Omental fat pad (tissue), 4 donors: ENCODE data around the gene TEX30. TPM values are rescaled to one million over a fixed set of nuclear protein-coding genes. Genes with fewer than 3 reads are reported as not detected.

Experiments
- ATAC-seq: fragments of 150-250 bp; one replicate; pipeline ENCODE4 v1.9.1; 2016; ENCODE audit warnings: mild to moderate bottlenecking, moderate library complexity; ENCODE audit not compliant: low FRiP score
- DNase-seq: peaks from one replicate; pipeline ENCODE4 v3.0.0-alpha.2; 2019; ENCODE audit warnings: low spot score
- CTCF ChIP-seq, 3 donors: fragments of 450-650 bp; IDR thresholded peaks; one replicate each; pipeline ENCODE4 v1.5.1; 2016 to 2017; ENCODE audit warnings: antibody characterized with exemption in 3 of 3, mild to moderate bottlenecking in 3 of 3, moderate library complexity in 2 of 3
- total RNA-seq, 4 donors: library from RNA; depleted of rRNA; stranded (reverse); fragments of >200 nt; gene quantifications; one replicate each; pipeline ENCODE4 v1.1.0, GENCODE V29; 2016

The TEX30 gene
- total RNA-seq, 4 donors from 2014 or later = 9.5 to 11.4 (median 10.5) TPM

- no peak for ATAC-seq
These were observed 54.8 kb downstream of the TEX30 start for GRCh38 chr13:102718746-102719145.

More at GRCh38 chr13:102718746-102719145, 54.8 kb downstream of the TEX30 start:
- TF ChIP-seq CTCF (IDR thresholded peaks at IDR 0.05) = no peak
- DNase-seq = no peak

Other genes starting within 250 kb of the TEX30 start
- 10 to 100 TPM; 38.5 to 45.5 (median 42.3) TPM for gene TPP2, start 176.8 kb downstream of the TEX30 start, total RNA-seq
- not detected for gene METTL21C, start 78.7 kb downstream of the TEX30 start, total RNA-seq
- gene POGLUT2, start 25.2 kb upstream of the TEX30 start, total RNA-seq = 1 to 10 TPM; 4.2 to 6.0 (median 4.8) TPM
- gene BIVM, start 25.3 kb upstream of the TEX30 start, total RNA-seq = 10 to 100 TPM; 12.6 to 21.4 (median 16.1) TPM
- 10 to 100 TPM; 42.5 to 81.8 (median 68.3) TPM for gene ERCC5, start 72.2 kb upstream of the TEX30 start, total RNA-seq